Type B pancreatic cell (in vitro differentiated cells): ENCODE data around the gene WBP1. TPM values are rescaled to one million over a fixed set of nuclear protein-coding genes. Genes with fewer than 3 reads are reported as not detected.
"Not testable (repeated sequence)": the region's sequence is repeated elsewhere in the genome, so short reads cannot be mapped to it uniquely, and the experiment has no call there.

ENCODE experiments used
- DNase-seq: peaks from one replicate; pipeline ENCODE4 v3.0.0; 2021; ENCODE audit warnings: mixed read lengths; ENCODE audit not compliant: unreplicated experiment; ENCODE audit errors: extremely low spot score
- H3K27ac Mint-ChIP-seq: 2 replicates; pipeline ENCODE4 v1.8.0; 2021; ENCODE audit warnings: mild to moderate bottlenecking, mixed read lengths
- H3K27me3 Mint-ChIP-seq: 2 replicates; pipeline ENCODE4 v1.8.0; 2021; ENCODE audit warnings: mixed read lengths
- H3K36me3 Mint-ChIP-seq: 2 replicates; pipeline ENCODE4 v1.8.0; 2021; ENCODE audit warnings: mixed read lengths
- H3K4me1 Mint-ChIP-seq: one replicate; pipeline ENCODE4 v1.8.0; 2021; ENCODE audit warnings: mixed read lengths; ENCODE audit not compliant: unreplicated experiment
- H3K4me3 Mint-ChIP-seq: 2 replicates; pipeline ENCODE4 v1.8.0; 2021; ENCODE audit warnings: mild to moderate bottlenecking, mixed read lengths
- H3K9me3 Mint-ChIP-seq: 2 replicates; pipeline ENCODE4 v1.8.0; 2021; ENCODE audit warnings: mixed read lengths
- total RNA-seq: library from RNA; stranded (reverse); gene quantifications from 2 replicates; pipeline ENCODE4 v1.2.1, GENCODE V29; 2021; ENCODE audit warnings: low replicate concordance
- TF ChIP-seq, protein P1 (sequence below): fragments of 200-600 bp; sonication (generic); conservative IDR thresholded peaks from 2 replicates; pipeline ENCODE4 v1.5.0; 2021; ENCODE audit warnings: antibody characterized with exemption, mild to moderate bottlenecking

Gene WBP1
- total RNA-seq, 1 donor from 2014 or later: 121 TPM

- Mint-ChIP-seq H3K4me1 (peaks cover 31% of the 10 kb centered on the region), H3K27me3 (peaks cover 7% of the 10 kb centered on the region), H3K9me3 (no peaks in the 10 kb centered on the region), H3K4me3 (peak overlapping the region; percentile 95), H3K36me3 (peaks cover 4% of the 10 kb centered on the region), H3K27ac (peak overlapping the region; percentile 93)
- TF ChIP-seq, protein P1, sequence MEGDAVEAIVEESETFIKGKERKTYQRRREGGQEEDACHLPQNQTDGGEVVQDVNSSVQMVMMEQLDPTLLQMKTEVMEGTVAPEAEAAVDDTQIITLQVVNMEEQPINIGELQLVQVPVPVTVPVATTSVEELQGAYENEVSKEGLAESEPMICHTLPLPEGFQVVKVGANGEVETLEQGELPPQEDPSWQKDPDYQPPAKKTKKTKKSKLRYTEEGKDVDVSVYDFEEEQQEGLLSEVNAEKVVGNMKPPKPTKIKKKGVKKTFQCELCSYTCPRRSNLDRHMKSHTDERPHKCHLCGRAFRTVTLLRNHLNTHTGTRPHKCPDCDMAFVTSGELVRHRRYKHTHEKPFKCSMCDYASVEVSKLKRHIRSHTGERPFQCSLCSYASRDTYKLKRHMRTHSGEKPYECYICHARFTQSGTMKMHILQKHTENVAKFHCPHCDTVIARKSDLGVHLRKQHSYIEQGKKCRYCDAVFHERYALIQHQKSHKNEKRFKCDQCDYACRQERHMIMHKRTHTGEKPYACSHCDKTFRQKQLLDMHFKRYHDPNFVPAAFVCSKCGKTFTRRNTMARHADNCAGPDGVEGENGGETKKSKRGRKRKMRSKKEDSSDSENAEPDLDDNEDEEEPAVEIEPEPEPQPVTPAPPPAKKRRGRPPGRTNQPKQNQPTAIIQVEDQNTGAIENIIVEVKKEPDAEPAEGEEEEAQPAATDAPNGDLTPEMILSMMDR: no peak
- DNase-seq: peak; percentile 83
Observed at GRCh38 chr2:74457549-74458131, 598 bp upstream of the WBP1 start.

DNA sequence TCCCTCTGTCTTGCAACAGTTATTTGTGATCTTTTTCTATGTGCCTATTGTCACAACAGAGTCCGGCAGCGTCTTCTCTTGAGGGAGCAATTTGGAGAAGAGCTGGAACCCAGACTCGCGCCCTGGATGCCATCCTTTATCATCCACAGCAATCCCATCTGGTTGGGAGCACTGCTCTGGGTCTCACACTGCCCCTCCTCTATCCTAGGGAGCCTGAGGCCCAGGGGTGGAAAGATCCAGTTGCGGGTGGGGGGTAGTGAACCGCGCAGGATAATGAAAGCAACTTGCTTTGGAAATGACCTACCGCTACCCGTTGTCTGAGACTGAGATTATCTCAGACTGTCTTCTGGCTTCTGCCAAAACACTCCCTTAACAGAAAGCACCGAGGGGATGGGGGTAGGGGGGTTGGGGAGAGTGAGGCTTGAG, 713 bp downstream of the WBP1 start:
- Mint-ChIP-seq H3K27me3 (peaks cover 4% of the 10 kb centered on the region), H3K4me3 (peak overlapping the region; percentile 95), H3K27ac (peak overlapping the region; percentile 93), H3K4me1 (peaks cover 31% of the 10 kb centered on the region), H3K36me3 (peaks cover 7% of the 10 kb centered on the region), H3K9me3 (no peaks in the 10 kb centered on the region)
- DNase-seq: no peak
- TF ChIP-seq, protein P1: no peak

- Mint-ChIP-seq H3K27ac (peak overlapping the region; percentile 93), H3K4me3 (peak overlapping the region; percentile 95), H3K4me1 (peaks cover 31% of the 10 kb centered on the region)
- not testable (repeated sequence) for H3K36me3 Mint-ChIP-seq, H3K9me3 Mint-ChIP-seq, H3K27me3 Mint-ChIP-seq, DNase-seq
Observed at GRCh38 chr2:74459503-74460118, 1.4 kb downstream of the WBP1 start.

DNA sequence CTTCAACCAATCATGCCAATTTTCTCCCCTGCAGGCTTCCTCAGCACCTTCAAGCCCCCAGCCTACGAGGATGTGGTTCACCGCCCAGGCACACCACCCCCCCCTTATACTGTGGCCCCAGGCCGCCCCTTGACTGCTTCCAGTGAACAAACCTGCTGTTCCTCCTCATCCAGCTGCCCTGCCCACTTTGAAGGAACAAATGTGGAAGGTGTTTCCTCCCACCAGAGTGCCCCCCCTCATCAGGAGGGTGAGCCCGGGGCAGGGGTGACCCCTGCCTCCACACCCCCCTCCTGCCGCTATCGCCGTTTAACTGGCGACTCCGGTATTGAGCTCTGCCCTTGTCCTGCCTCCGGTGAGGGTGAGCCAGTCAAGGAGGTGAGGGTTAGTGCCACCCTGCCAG, 1.9 kb downstream of the WBP1 start:
- not testable (repeated sequence) for H3K9me3 Mint-ChIP-seq, H3K27me3 Mint-ChIP-seq, DNase-seq, H3K36me3 Mint-ChIP-seq
- Mint-ChIP-seq H3K4me1 (peaks cover 26% of the 10 kb centered on the region), H3K4me3 (peak overlapping the region; percentile 95), H3K27ac (peak overlapping the region; percentile 48)

GRCh38 chr2:74461187-74462053, 3.2 kb downstream of the WBP1 start:
- Mint-ChIP-seq H3K36me3 (peaks cover 7% of the 10 kb centered on the region), H3K27me3 (peaks cover 4% of the 10 kb centered on the region), H3K4me1 (peaks cover 22% of the 10 kb centered on the region), H3K27ac (no peak overlapping the region), H3K9me3 (no peaks in the 10 kb centered on the region), H3K4me3 (peak overlapping the region; percentile 72)
- TF ChIP-seq, protein P1: peak; percentile 47
- DNase-seq: no peak

- peaks cover 4% of the 10 kb centered on the region for H3K27me3 Mint-ChIP-seq
- peaks cover 7% of the 10 kb centered on the region for H3K36me3 Mint-ChIP-seq
- peak overlapping the region; percentile 80 for H3K4me3 Mint-ChIP-seq
- TF ChIP-seq, protein P1: no peak
- DNase-seq: no peak
- peaks cover 14% of the 10 kb centered on the region for H3K4me1 Mint-ChIP-seq
- H3K9me3 Mint-ChIP-seq: no peaks in the 10 kb centered on the region
- peak overlapping the region; percentile 77 for H3K27ac Mint-ChIP-seq
Observed at GRCh38 chr2:74462054-74462785, 4.0 kb downstream of the WBP1 start.
